SU-DHL-6 (cell line): ENCODE measurements around the gene PEX19.

Experiments used
- CTCF ChIP-seq: fragments of 200-600 bp; sonication (generic); IDR thresholded peaks from one replicate; pipeline ENCODE4 v1.5.1; 2017; ENCODE audit warnings: antibody characterized with exemption, mild to moderate bottlenecking, low read length, moderate library complexity; ENCODE audit not compliant: insufficient read depth, poor library complexity, severe bottlenecking
- EZH2phosphoT487 ChIP-seq: fragments of 200-600 bp; sonication (generic), shearing (Covaris generic); conservative IDR thresholded peaks from 2 replicates; pipeline ENCODE4 v1.6.1; 2018; ENCODE audit warnings: mild to moderate bottlenecking, antibody characterized with exemption, low read length, moderate library complexity, mixed read lengths

DNA sequence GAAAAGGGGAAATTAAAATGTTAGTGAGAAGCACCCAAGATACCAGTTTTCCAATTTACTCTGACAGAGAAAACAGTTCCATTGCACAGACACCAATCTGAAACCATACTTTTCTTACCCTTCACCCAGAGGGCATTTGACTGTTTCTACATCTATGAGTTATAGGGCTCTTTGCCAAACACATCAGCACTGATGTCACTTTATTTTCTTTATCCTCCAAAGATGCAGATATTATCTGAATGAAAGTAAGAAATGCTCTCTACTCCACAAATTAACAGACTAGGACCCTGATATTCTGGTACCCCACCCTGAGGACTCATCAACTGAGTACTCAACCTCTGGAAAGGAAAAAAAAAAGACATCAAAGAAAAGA, 24.2 kb upstream of the PEX19 start:
- TF ChIP-seq CTCF, result no peak
- no peak for TF ChIP-seq EZH2phosphoT487
